ENCODE data around the gene TNIK. TPM values are rescaled to one million over a fixed set of nuclear protein-coding genes. Genes with fewer than 3 reads are reported as not detected.
A peak's percentile ranks its signal among the peaks of the same experiment; 100 is the strongest.

TNIK gene
- total RNA-seq, 1 experiment from 2014 or later = 7.0 TPM

DNA sequence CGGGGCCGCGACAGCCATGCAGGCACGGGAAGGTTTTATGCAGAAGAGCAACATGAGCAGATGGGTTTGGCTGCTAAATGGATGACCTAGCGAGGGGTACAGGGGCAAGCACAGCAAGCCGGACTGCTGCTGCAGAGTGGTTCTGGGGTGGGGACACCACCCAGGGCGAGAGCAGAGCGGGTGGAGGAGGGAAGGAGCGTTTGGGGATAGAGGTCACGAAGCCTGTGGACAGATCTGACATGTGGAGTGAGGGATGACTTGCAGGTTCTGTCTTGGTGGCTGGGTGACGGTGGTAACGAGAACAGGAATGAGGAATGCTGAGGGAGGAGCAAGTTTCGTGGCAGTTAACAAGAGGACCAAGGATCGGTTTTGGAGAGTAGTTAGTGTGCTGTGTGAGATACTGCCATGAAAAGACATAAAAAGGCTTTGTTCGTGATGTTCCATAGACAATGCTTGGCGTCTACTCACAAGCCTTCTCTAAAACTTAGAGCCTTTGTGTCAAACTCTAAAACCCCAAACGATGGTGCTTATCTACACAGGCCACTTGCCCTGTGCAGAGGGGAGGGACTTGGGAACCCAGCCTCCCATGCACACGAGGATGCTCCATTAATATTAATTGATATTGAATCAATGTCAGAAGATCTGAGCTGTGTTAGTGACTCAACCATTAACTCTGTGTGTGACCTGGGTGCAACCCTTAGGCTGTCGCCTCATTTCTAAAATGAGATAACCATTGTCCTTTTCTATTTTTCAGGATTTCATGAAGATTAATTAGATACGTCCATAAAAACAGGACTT is 301.0 kb downstream of the TNIK start:
- TF ChIP-seq EZH2 (IDR thresholded peaks at IDR 0.05; ENCODE audit: low read length, unreplicated experiment) (no peak), EZH2phosphoT487 (IDR thresholded peaks at IDR 0.05; ENCODE audit: borderline replicate concordance, low read length) (no peak)
- TF ChIP-seq, protein P1, sequence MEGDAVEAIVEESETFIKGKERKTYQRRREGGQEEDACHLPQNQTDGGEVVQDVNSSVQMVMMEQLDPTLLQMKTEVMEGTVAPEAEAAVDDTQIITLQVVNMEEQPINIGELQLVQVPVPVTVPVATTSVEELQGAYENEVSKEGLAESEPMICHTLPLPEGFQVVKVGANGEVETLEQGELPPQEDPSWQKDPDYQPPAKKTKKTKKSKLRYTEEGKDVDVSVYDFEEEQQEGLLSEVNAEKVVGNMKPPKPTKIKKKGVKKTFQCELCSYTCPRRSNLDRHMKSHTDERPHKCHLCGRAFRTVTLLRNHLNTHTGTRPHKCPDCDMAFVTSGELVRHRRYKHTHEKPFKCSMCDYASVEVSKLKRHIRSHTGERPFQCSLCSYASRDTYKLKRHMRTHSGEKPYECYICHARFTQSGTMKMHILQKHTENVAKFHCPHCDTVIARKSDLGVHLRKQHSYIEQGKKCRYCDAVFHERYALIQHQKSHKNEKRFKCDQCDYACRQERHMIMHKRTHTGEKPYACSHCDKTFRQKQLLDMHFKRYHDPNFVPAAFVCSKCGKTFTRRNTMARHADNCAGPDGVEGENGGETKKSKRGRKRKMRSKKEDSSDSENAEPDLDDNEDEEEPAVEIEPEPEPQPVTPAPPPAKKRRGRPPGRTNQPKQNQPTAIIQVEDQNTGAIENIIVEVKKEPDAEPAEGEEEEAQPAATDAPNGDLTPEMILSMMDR (conservative IDR thresholded peaks at IDR 0.05; ENCODE audit: low read depth, low read length) = no peak
- Histone ChIP-seq H4K20me1 (ENCODE audit: low read length) (no peaks in the 10 kb centered on the region), H3K36me3 (ENCODE audit: low read depth, low read length) (peaks cover 7% of the 10 kb centered on the region; the same call in 1 of the 2 replicates), H3K9me3 (ENCODE audit: low read length) (no peaks in the 10 kb centered on the region), H3K9ac (ENCODE audit: low read length) (no peak overlapping the region), H3K4me1 (ENCODE audit: insufficient read depth, low read length) (peaks cover 42% of the 10 kb centered on the region), H3K9me2 (replicated peaks; ENCODE audit: low read length) (no peaks in the 10 kb centered on the region), H3K79me2 (ENCODE audit: low read length) (no peaks in the 10 kb centered on the region), H3K4me2 (ENCODE audit: low read length) (no peak overlapping the region), H3F3A (ENCODE audit: low read length, unreplicated experiment) (no peaks in the 10 kb centered on the region), H3K27me3 (ENCODE audit: low read length) (no peaks in the 10 kb centered on the region), H2AFZ (ENCODE audit: low read length) (no peak overlapping the region), H3K4me3 (ENCODE audit: low read length) (no peak overlapping the region), H3K27ac (ENCODE audit: low read length) (no peak overlapping the region)
- no peak for ATAC-seq
- no peak for DNase-seq
- intact Hi-C loops (cut with micrococcal nuclease) = no loop called here
- CTCF ChIA-PET = no interaction called here
- POLR2A ChIA-PET (ENCODE audit: unreplicated experiment) = no interaction called here
- no TSS peak for BruUV-seq (replicated peaks)

DNA sequence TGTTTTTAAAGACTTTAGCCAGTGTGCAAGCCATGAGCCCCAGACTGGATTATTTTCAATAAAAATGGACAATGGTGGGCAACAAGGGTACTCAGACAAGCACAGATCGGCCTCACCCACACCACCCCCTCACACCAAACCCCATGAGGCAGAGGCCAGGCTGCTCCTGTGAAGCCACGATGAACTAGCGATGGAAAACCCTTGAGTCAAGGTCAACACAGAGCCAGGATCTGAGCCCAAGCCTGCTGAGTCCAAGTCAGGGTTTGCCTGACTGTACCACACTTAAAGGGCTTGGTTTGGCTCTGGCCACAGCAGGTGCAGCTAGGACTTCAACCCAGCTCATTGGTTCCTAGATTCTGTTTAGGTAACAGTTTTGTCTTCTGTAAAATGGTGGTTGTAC is 302.2 kb downstream of the TNIK start:
- Histone ChIP-seq H3K27ac (ENCODE audit: low read length) (no peak overlapping the region), H3F3A (ENCODE audit: low read length, unreplicated experiment) (no peaks in the 10 kb centered on the region), H3K27me3 (ENCODE audit: low read length) (no peaks in the 10 kb centered on the region), H3K36me3 (ENCODE audit: low read depth, low read length) (peaks cover 4% of the 10 kb centered on the region; the same call in 1 of the 2 replicates), H3K4me3 (ENCODE audit: low read length) (no peak overlapping the region), H3K9me2 (replicated peaks; ENCODE audit: low read length) (no peaks in the 10 kb centered on the region), H3K4me1 (ENCODE audit: insufficient read depth, low read length) (peaks cover 33% of the 10 kb centered on the region), H2AFZ (ENCODE audit: low read length) (no peak overlapping the region), H3K9me3 (ENCODE audit: low read length) (no peaks in the 10 kb centered on the region), H3K9ac (ENCODE audit: low read length) (no peak overlapping the region), H3K79me2 (ENCODE audit: low read length) (no peaks in the 10 kb centered on the region), H3K4me2 (ENCODE audit: low read length) (no peak overlapping the region), H4K20me1 (ENCODE audit: low read length) (no peaks in the 10 kb centered on the region)
- ATAC-seq = no peak
- intact Hi-C loops (cut with micrococcal nuclease) = no loop called here
- no peak for TF ChIP-seq EZH2phosphoT487 (IDR thresholded peaks at IDR 0.05; ENCODE audit: borderline replicate concordance, low read length)
- TF ChIP-seq, protein P1 (conservative IDR thresholded peaks at IDR 0.05; ENCODE audit: low read depth, low read length) = no peak
- POLR2A ChIA-PET (ENCODE audit: unreplicated experiment) = no interaction called here
- CTCF ChIA-PET = no interaction called here
- no TSS peak for BruUV-seq (replicated peaks)
- no peak for DNase-seq

- no peak; the same call in 1 of the 2 replicates for ATAC-seq
- no peak for TF ChIP-seq EZH2 (IDR thresholded peaks at IDR 0.05; ENCODE audit: low read length, unreplicated experiment)
- TF ChIP-seq, protein P1 (conservative IDR thresholded peaks at IDR 0.05; ENCODE audit: low read depth, low read length) = no peak
- TF ChIP-seq EZH2phosphoT487 (IDR thresholded peaks at IDR 0.05; ENCODE audit: borderline replicate concordance, low read length) = no peak
These were observed 302.9 kb downstream of the TNIK start for GRCh38 chr3:171157286-171157685.

More at GRCh38 chr3:171157286-171157685, 302.9 kb downstream of the TNIK start:
- no peaks in the 10 kb centered on the region for H3K27me3 ChIP-seq (ENCODE audit: low read length)
- peak overlapping the region; percentile 49 for H3K4me2 ChIP-seq (ENCODE audit: low read length)
- H3K79me2 ChIP-seq (ENCODE audit: low read length) = no peaks in the 10 kb centered on the region
- peak overlapping the region; percentile 78 for H3K27ac ChIP-seq (ENCODE audit: low read length)
- no peak for DNase-seq
- H3F3A ChIP-seq (ENCODE audit: low read length, unreplicated experiment) = no peaks in the 10 kb centered on the region
- H2AFZ ChIP-seq (ENCODE audit: low read length) = no peak overlapping the region
- no peak overlapping the region for H3K9ac ChIP-seq (ENCODE audit: low read length)
- POLR2A ChIA-PET (ENCODE audit: unreplicated experiment) = no interaction called here
- CTCF ChIA-PET = no interaction called here
- peaks cover 33% of the 10 kb centered on the region for H3K4me1 ChIP-seq (ENCODE audit: insufficient read depth, low read length)
- no peaks in the 10 kb centered on the region for H3K36me3 ChIP-seq (ENCODE audit: low read depth, low read length)
- BruUV-seq (replicated peaks) = no TSS peak
- H3K9me2 ChIP-seq (replicated peaks; ENCODE audit: low read length) = no peaks in the 10 kb centered on the region
- no peak overlapping the region for H3K4me3 ChIP-seq (ENCODE audit: low read length)
- no peaks in the 10 kb centered on the region for H4K20me1 ChIP-seq (ENCODE audit: low read length)
- H3K9me3 ChIP-seq (ENCODE audit: low read length) = no peaks in the 10 kb centered on the region
- intact Hi-C loops (cut with micrococcal nuclease) = no loop called here
